WTC11 (cell line): ENCODE data around the gene ADGRB2. TPM values are rescaled to one million over a fixed set of nuclear protein-coding genes. Genes with fewer than 3 reads are reported as not detected.
A peak's percentile ranks its signal among the peaks of the same experiment; 100 is the strongest.

Experiments used
- ATAC-seq: fragments of 200-7000 bp; cut with Tn5 transposase; 2 replicates; pipeline ENCODE4 v1.10.0; 2021; ENCODE audit warnings: mild to moderate bottlenecking, moderate library complexity
- CTCF ChIA-PET: fragments of 300-600 bp; sonication (Branson Sonifier 250); formaldehyde crosslinking; loops from one replicate; lab custom pipeline; 2021; ENCODE audit warnings: antibody characterized with exemption; lab: Charles Lee
- POLR2A ChIA-PET: fragments of 350-600 bp; sonication (Branson Sonifier 250); formaldehyde crosslinking; loops from one replicate; lab custom pipeline; 2021; ENCODE audit warnings: antibody characterized with exemption; lab: Charles Lee
- DNase-seq: peaks from one replicate; pipeline ENCODE4 v3.0.0; 2021; ENCODE audit warnings: low spot score
- H3K27ac Mint-ChIP-seq: 2 replicates; pipeline ENCODE4 v1.8.0; 2021; ENCODE audit warnings: mixed read lengths
- H3K27me3 Mint-ChIP-seq: 2 replicates; pipeline ENCODE4 v1.8.0; 2021; ENCODE audit warnings: low read depth, mild to moderate bottlenecking, moderate library complexity, mixed read lengths
- H3K36me3 Mint-ChIP-seq: 2 replicates; pipeline ENCODE4 v1.8.0; 2021; ENCODE audit warnings: mixed read lengths
- H3K4me1 Mint-ChIP-seq: 2 replicates; pipeline ENCODE4 v1.8.0; 2022; ENCODE audit warnings: mixed read lengths
- H3K4me3 Mint-ChIP-seq: 2 replicates; pipeline ENCODE4 v1.8.0; 2021; ENCODE audit warnings: mild to moderate bottlenecking, moderate library complexity, mixed read lengths
- H3K9me3 Mint-ChIP-seq: 2 replicates; pipeline ENCODE4 v1.8.0; 2021; ENCODE audit warnings: mixed read lengths
- CBFB ChIP-seq: sonication (generic); formaldehyde crosslinking; IDR thresholded peaks from 2 replicates; pipeline ENCODE4 v1.8.1; 2022; ENCODE audit warnings: mild to moderate bottlenecking, low read depth, missing genetic modification reagents
- CTCF ChIP-seq: fragments of 200-600 bp; IDR thresholded peaks from 2 replicates; pipeline ENCODE4 v1.8.0; 2022; ENCODE audit warnings: antibody characterized with exemption
- E2F4 ChIP-seq: sonication (generic); formaldehyde crosslinking; IDR thresholded peaks from 2 replicates; pipeline ENCODE4 v1.8.1; 2022; ENCODE audit warnings: low read depth, mild to moderate bottlenecking, moderate library complexity, missing genetic modification reagents, borderline replicate concordance
- ETV6 ChIP-seq: sonication (generic); formaldehyde crosslinking; IDR thresholded peaks from 2 replicates; pipeline ENCODE4 v1.8.1; 2022; ENCODE audit warnings: mild to moderate bottlenecking, missing genetic modification reagents
- FOXK1 ChIP-seq: sonication (generic); formaldehyde crosslinking; IDR thresholded peaks from 2 replicates; pipeline ENCODE4 v1.8.0; 2022; ENCODE audit warnings: mild to moderate bottlenecking, moderate library complexity, missing genetic modification reagents
- FOXP1 ChIP-seq: sonication (generic); formaldehyde crosslinking; IDR thresholded peaks from 2 replicates; pipeline ENCODE4 v1.8.0; 2022; ENCODE audit warnings: missing genetic modification reagents, mild to moderate bottlenecking, moderate library complexity, borderline replicate concordance
- GRHL2 ChIP-seq: fragments of 250-450 bp; sonication (Bioruptor Pico); IDR thresholded peaks from 2 replicates; pipeline ENCODE4 v1.8.0; 2022; ENCODE audit warnings: mild to moderate bottlenecking, moderate library complexity; ENCODE audit not compliant: insufficient replicate concordance, severe bottlenecking
- IRF1 ChIP-seq: sonication (generic); formaldehyde crosslinking; IDR thresholded peaks from 2 replicates; pipeline ENCODE4 v1.8.0; 2023; ENCODE audit warnings: missing genetic modification reagents
- KAT7 ChIP-seq: sonication (generic); formaldehyde crosslinking; IDR thresholded peaks from 2 replicates; pipeline ENCODE4 v1.8.1; 2023; ENCODE audit warnings: missing genetic modification reagents, mild to moderate bottlenecking, borderline replicate concordance
- NFYB ChIP-seq: sonication (generic); formaldehyde crosslinking; conservative IDR thresholded peaks from 2 replicates; pipeline ENCODE4 v1.8.0; 2022; ENCODE audit warnings: low read depth, missing genetic modification reagents
- NR1H2 ChIP-seq: sonication (generic); formaldehyde crosslinking; IDR thresholded peaks from 2 replicates; pipeline ENCODE4 v1.9.0; 2021; ENCODE audit warnings: mild to moderate bottlenecking, moderate library complexity, missing genetic modification reagents
- PREB ChIP-seq: sonication (generic); formaldehyde crosslinking; IDR thresholded peaks from 2 replicates; pipeline ENCODE4 v1.8.1; 2022; ENCODE audit warnings: mild to moderate bottlenecking, missing genetic modification reagents, moderate library complexity, borderline replicate concordance
- SMAD3 ChIP-seq: sonication (generic); formaldehyde crosslinking; IDR thresholded peaks from 2 replicates; pipeline ENCODE4 v1.8.0; 2022; ENCODE audit warnings: missing genetic modification reagents, mild to moderate bottlenecking, borderline replicate concordance
- USF2 ChIP-seq: sonication (generic); formaldehyde crosslinking; IDR thresholded peaks from 2 replicates; pipeline ENCODE4 v1.8.1; 2023; ENCODE audit warnings: mild to moderate bottlenecking, missing genetic modification reagents, moderate library complexity
- ZNF317 ChIP-seq: sonication (generic); formaldehyde crosslinking; IDR thresholded peaks from 2 replicates; pipeline ENCODE4 v1.8.1; 2023; ENCODE audit warnings: low read depth, mild to moderate bottlenecking, moderate library complexity, missing genetic modification reagents, borderline replicate concordance
- ZNF423 ChIP-seq: fragments of 250-450 bp; sonication (Bioruptor Pico); IDR thresholded peaks from 2 replicates; pipeline ENCODE4 v2.1.2; 2022; ENCODE audit warnings: mild to moderate bottlenecking, moderate library complexity
- ZNF671 ChIP-seq: fragments of 250-450 bp; sonication (Bioruptor Pico); IDR thresholded peaks from 2 replicates; pipeline ENCODE4 v1.8.0; 2021; ENCODE audit warnings: mild to moderate bottlenecking
- total RNA-seq: library from RNA; stranded (reverse); gene quantifications from 3 replicates; pipeline ENCODE4 v1.2.3, GENCODE V29; 2021

Gene ADGRB2
- total RNA-seq, 1 experiment from 2014 or later: 39.3 TPM

GRCh38 chr1:31745096-31745945 lies 18.8 kb downstream of the ADGRB2 start:
- ChIA-PET POLR2A (interaction anchor here (0.7 to 1.3 kb wide), 5 partner anchors 11 to 86 kb away, joined by 3 to 4 read pairs (median 3); no protein-coding TSS in a partner anchor), CTCF (interaction anchor here (0.6 to 14.7 kb wide), 41 partner anchors 10 to 219 kb away, joined by 3 to 179 read pairs (median 6); partner anchors contain the start of genes ADGRB2, COL16A1, PEF1 and SPOCD1)
- no peak overlapping the region for H3K27ac Mint-ChIP-seq
- peak; percentile 82 for DNase-seq
- H3K9me3 Mint-ChIP-seq: no peaks in the 10 kb centered on the region
- H3K27me3 Mint-ChIP-seq: no peaks in the 10 kb centered on the region; the same call in 1 of the 2 replicates
- ATAC-seq: peak; percentile 82
- TF ChIP-seq CTCF (peak; percentile 71), NR1H2 (CRISPR knock-in tag) (no peak)
- H3K36me3 Mint-ChIP-seq: no peaks in the 10 kb centered on the region
- H3K4me1 Mint-ChIP-seq: peaks cover 37% of the 10 kb centered on the region
- H3K4me3 Mint-ChIP-seq: no peak overlapping the region

GRCh38 chr1:31744165-31744888 lies 19.8 kb downstream of the ADGRB2 start:
- no peak for TF ChIP-seq ZNF317
- no peak for TF ChIP-seq ZNF423 (CRISPR knock-in tag)
- no peak for TF ChIP-seq FOXK1 (CRISPR knock-in tag)
- no peak for TF ChIP-seq E2F4 (CRISPR knock-in tag)
- DNase-seq (no peak), ATAC-seq (no peak)
- Mint-ChIP-seq H3K9me3 (no peaks in the 10 kb centered on the region), H3K4me1 (peaks cover 37% of the 10 kb centered on the region), H3K27me3 (no peaks in the 10 kb centered on the region; the same call in 1 of the 2 replicates), H3K4me3 (no peak overlapping the region), H3K27ac (no peak overlapping the region), H3K36me3 (no peaks in the 10 kb centered on the region)
- CTCF ChIA-PET: interaction anchor here (1.6 to 14.7 kb wide), 9 partner anchors 11 to 80 kb away, joined by 5 to 179 read pairs (median 23); partner anchors contain the start of genes ADGRB2 and COL16A1
- POLR2A ChIA-PET: interaction anchor here (1.3 kb wide), 1 partner anchor 10 kb away, joined by 3 read pairs; no protein-coding TSS in a partner anchor

- no peak overlapping the region for H3K4me3 Mint-ChIP-seq
- ATAC-seq (peak; percentile 43), DNase-seq (peak; percentile 58)
- peaks cover 32% of the 10 kb centered on the region for H3K4me1 Mint-ChIP-seq
- H3K36me3 Mint-ChIP-seq: no peaks in the 10 kb centered on the region
- no peaks in the 10 kb centered on the region for H3K9me3 Mint-ChIP-seq
- H3K27ac Mint-ChIP-seq: no peak overlapping the region
- POLR2A ChIA-PET: no interaction called here
- CTCF ChIA-PET: interaction anchor here (0.6 to 14.7 kb wide), 10 partner anchors 15 to 194 kb away, joined by 3 to 179 read pairs (median 4); no protein-coding TSS in a partner anchor
- H3K27me3 Mint-ChIP-seq: no peaks in the 10 kb centered on the region
- TF ChIP-seq GRHL2 (CRISPR knock-in tag): no peak
- peak; percentile 59; the same call in 1 of the 2 replicates for TF ChIP-seq FOXP1 (CRISPR knock-in tag)
- no peak for TF ChIP-seq CTCF
- no peak for TF ChIP-seq KAT7 (CRISPR knock-in tag)
- TF ChIP-seq CBFB (CRISPR knock-in tag): no peak
- no peak for TF ChIP-seq IRF1
- TF ChIP-seq SMAD3: no peak
- peak; percentile 33; the same call in 1 of the 2 replicates for TF ChIP-seq ETV6 (CRISPR knock-in tag)
- TF ChIP-seq NFYB (CRISPR knock-in tag): peak; percentile 73
- TF ChIP-seq USF2 (CRISPR knock-in tag): no peak
- TF ChIP-seq PREB (CRISPR knock-in tag): no peak
- no peak for TF ChIP-seq ZNF671
Measured at GRCh38 chr1:31742462-31743212, 21.5 kb downstream of the ADGRB2 start.
